ENCODE data around the gene DLX2. TPM values are rescaled to one million over a fixed set of nuclear protein-coding genes. Genes with fewer than 3 reads are reported as not detected.

DLX2 gene
- total and polyA plus RNA-seq, 2 of the 13 experiments (the other 11 are each of a cell fraction or from before 2014, with no cell fraction given) = 0.07 to 0.15 TPM

DNA sequence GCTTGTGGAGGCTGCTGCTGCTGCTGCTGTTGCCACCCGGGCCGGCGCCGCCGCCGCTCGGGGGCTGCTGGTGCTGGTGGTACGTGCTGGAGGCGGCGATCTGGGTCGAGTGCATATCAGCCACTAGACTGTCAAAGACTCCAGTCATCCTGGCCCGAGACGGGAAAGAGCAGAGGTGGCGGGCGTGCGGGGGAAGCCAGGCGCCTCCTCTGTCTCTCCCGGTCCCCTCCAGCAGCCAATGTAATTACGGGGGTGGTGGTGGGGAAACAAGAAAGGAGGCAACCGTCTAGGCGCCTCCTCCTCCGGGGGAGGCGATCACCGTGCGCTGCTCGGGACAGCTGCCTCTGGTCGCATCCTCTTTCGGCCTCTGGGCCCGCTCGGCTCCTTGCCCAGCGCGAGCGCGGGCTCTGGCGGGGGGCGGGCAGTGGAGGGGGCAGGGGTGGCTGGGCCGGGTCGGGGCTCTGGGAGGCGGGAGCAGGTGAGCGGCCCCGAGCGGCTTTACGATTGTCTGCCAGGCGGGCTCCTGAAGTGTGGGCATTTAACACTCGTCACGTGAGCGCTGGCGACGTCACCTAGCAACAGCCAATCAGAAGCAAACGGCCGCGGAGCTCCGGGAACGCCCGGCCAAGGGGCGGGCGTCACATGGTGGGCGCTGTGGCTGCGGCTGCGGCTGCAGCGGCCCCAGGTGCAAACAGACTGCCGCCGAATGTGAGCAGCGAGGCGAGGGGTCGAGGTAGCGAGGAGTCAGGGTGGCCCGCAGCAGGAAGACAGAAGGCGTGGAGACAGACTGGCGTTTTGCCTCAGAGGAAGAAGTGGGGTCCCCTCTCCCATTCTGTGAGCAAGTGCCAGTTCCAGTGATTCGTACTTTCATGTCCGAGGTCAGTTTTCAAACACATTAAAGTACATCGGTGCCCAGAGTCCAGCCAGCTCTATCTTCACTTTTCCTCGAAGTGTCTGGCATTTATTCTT, at the start of gene DLX2 (continued):
- TF ChIP-seq ZNF407 (CRISPR knock-in tag; IDR thresholded peaks at IDR 0.05; ENCODE audit: not compliant biosample characterization) (no peak), TMF1 (CRISPR knock-in tag; IDR thresholded peaks at IDR 0.05; ENCODE audit: low read depth) (peak; percentile 90), BORCS8-MEF2B (CRISPR knock-in tag; IDR thresholded peaks at IDR 0.05) (peak; percentile 73; the same call in 1 of the 2 replicates), ZNF879 (CRISPR knock-in tag; IDR thresholded peaks at IDR 0.05) (peak; percentile 92), KDM4B (CRISPR knock-in tag; IDR thresholded peaks at IDR 0.05) (peak; percentile 71; the same call in 1 of the 2 replicates), SMARCE1 (IDR thresholded peaks at IDR 0.05; ENCODE audit: borderline replicate concordance) (no peak), TARDBP (CRISPR knock-in tag; IDR thresholded peaks at IDR 0.05) (peak; percentile 29; the same call in 1 of the 2 replicates), ZNF138 (CRISPR knock-in tag; IDR thresholded peaks at IDR 0.05; ENCODE audit: low read depth) (peak; percentile 41; the same call in 1 of the 2 replicates), ZNF329 (CRISPR knock-in tag; IDR thresholded peaks at IDR 0.05; ENCODE audit: low read depth) (peak; percentile 87), NR1H2 (CRISPR knock-in tag; IDR thresholded peaks at IDR 0.05; ENCODE audit: borderline replicate concordance, low read depth) (0 out of 2 replicates have a peak, but pooled peaks have one; percentile 73), HDAC1 (CRISPR knock-in tag; IDR thresholded peaks at IDR 0.05) (no peak; the same call in 1 of the 2 replicates), ZNF674 (CRISPR knock-in tag; IDR thresholded peaks at IDR 0.05; ENCODE audit: low read depth) (0 out of 2 replicates have a peak, but pooled peaks have one; percentile 32), ZNF670 (CRISPR knock-in tag; IDR thresholded peaks at IDR 0.05; ENCODE audit: borderline replicate concordance) (no peak), SRF (IDR thresholded peaks at IDR 0.05; ENCODE audit: low read depth, low read length) (no peak), ZBTB1 (CRISPR knock-in tag; IDR thresholded peaks at IDR 0.05; ENCODE audit: borderline replicate concordance) (0 out of 2 replicates have a peak, but pooled peaks have one; percentile 83)
- TF ChIP-seq, protein P1, sequence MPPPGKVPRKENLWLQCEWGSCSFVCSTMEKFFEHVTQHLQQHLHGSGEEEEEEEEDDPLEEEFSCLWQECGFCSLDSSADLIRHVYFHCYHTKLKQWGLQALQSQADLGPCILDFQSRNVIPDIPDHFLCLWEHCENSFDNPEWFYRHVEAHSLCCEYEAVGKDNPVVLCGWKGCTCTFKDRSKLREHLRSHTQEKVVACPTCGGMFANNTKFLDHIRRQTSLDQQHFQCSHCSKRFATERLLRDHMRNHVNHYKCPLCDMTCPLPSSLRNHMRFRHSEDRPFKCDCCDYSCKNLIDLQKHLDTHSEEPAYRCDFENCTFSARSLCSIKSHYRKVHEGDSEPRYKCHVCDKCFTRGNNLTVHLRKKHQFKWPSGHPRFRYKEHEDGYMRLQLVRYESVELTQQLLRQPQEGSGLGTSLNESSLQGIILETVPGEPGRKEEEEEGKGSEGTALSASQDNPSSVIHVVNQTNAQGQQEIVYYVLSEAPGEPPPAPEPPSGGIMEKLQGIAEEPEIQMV (CRISPR knock-in tag; IDR thresholded peaks at IDR 0.05; ENCODE audit: low read depth) = no peak
